GM19463 (cell line): ENCODE data around the gene NFATC2.

Source experiments
- ATAC-seq: cut with Tn5 transposase; IDR thresholded peaks from one replicate; pipeline ENCODE4 v1.9.1; 2021; ENCODE audit warnings: mild to moderate bottlenecking, moderate library complexity; ENCODE audit not compliant: unreplicated experiment

NFATC2 gene

DNA sequence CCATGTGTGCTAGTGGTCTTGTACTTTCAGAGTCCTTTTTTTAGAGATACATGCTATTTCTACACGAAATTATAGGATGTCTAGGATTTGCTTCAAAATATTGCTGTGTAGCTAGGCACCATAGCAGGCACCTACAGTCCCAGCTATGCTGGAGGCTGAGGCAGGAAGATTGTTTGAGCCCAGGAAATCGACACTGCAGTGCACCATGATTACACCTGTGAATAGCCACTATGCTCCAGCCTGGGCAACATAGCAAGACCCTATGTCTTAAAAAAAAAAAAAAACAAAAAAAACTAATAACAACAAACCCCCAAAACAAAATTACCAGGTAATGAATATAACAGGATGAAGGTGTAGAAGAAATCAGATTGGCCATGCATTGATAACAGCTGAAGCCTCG is 121.7 kb downstream of the NFATC2 start:
- no peak for ATAC-seq

DNA sequence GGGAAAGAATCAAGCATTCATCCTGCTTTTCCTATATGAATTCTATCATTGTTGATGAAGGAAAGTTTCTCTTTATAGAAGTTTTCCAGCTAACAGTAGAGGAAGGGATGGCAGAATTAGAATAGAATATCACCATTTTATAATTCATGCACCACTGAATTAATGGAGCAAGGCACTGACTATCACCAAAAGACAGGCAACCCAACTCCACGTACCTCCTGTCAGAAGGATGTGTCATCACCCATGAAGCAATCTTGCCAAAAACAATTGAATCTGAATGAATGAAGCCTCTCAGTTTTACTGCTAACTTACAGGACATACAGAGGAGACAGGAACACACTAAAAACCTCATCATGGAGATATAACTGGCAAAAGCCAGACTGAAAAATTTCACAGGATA is 122.4 kb downstream of the NFATC2 start:
- ATAC-seq = no peak

DNA sequence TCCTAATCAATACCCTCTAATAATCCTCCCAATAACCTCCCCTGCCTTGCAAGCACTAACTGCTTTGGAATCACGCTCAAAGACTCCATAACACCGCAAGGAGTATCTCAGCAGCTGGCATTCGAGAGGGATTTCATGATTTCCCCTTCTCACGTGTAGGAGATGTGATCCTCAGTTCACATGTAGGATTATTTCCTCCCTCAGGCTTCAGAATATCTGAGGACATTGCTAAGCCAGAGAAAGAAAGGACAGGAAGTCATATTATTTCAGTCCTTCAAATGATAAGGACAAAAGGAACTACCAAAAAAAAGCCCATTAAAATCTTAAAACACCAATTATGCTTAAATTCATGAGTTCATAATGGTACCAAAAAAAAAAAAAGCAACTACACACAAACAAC is 122.9 kb downstream of the NFATC2 start:
- no peak for ATAC-seq

DNA sequence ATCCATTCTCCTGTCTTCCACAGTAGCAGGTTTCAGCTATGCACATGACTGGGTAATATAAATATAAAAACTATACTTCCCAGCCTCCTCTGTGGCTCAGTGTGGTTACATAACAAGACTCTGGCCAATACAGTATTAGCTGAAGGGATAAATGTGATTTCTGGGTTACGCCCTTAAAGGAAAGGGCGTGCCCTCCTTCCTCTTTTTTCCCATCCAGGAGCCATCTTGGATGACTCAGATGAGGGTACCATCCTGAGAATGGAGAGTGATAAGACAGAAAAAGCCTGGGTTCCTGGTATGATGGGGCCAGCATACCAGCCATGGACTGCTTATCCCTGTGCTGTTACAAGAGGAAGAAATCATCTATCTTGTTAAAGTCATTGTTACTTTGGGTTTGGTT is 123.3 kb downstream of the NFATC2 start:
- ATAC-seq = no peak

DNA sequence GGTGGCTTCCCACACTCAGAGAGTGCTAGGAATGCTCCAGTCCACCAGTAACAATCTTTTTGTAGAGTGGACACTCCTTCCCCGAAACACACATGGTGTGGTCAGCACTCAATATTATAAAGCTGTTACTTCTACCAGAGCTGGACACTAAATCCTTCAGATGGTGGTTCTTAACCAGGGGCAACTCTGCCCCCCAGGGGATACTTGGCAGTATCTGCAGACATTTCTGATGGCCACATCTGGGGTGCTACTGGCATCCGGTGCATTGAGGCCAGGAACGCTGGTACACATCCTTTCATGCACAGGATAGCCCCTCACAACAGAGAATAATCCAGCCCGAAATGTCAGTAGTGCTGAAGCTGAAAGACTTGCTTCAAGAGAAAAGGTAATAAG is 124.4 kb downstream of the NFATC2 start:
- no peak for ATAC-seq

DNA sequence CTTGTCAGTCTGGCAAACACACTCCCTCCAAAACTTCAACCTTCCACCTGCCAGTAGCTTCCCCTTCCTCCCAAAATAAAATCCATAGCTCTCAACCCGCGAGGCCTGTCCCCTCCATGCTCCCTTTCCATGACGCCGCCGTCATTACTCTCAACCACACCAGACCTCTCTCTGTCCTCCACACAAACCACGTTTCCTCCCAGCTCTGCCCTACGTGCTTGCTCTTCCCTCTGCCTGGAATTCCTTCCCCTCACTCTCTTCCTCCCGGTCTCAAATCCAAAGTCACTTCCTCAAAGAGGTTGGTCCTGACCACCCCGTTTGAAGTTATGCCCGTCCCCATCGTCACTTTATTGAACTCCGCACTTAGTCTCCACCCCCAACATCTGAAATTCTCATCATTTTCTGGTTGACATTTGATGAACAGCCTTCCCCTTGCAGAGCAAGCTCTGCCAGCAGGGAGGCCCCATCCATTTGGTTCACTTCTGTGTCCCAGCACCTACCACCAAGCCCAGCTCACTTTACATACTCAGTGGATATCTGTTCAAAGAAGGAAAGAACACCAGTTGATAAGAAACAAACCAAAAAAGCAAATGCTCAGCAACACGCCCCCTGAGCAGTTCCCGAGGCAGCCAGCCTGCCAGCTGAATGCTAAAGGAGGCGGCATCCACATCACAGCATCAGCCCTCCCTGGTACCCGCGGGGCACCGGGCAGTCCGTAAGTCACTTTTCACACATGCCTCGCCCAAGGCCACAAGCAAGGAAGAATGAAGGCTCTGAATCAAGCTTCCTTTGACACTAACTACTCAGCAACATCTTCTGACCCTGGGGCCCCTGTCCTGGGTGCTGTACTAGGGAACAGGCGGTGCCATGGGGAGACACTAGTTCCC is 125.0 kb downstream of the NFATC2 start:
- ATAC-seq = no peak

DNA sequence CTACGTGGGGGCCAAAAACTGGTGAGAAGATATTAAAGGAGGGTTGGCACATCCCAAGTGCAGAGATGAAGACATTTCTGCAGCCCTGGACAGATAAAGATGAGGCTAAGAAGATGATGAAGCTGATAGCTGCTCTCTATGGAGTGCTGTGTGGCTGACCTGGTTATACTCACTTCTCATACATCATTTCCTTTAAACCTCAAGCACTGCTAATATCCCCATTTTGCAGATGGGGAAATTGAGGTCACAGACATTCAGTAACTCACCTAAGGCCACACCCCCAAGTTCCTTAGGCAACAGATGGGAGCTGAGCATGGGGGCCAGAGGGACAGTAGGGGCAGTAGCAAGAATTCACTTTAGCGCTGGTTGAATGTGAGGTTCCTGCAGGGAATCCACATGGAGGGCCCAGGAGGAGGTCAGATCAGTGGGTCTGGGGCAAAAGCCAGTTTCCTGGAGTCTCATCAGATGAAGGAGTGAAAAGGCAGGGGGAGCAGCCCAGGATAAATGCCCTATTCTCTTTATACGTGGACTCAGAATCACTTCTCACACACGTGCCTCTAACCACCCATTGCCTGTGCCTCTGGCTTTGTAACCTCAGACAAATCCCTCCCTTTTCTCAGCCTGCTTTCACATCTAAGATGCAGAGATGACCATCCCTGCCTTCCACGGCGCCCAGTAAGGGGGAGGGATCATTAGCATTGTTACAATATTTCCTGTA is 125.8 kb downstream of the NFATC2 start:
- ATAC-seq = no peak

DNA sequence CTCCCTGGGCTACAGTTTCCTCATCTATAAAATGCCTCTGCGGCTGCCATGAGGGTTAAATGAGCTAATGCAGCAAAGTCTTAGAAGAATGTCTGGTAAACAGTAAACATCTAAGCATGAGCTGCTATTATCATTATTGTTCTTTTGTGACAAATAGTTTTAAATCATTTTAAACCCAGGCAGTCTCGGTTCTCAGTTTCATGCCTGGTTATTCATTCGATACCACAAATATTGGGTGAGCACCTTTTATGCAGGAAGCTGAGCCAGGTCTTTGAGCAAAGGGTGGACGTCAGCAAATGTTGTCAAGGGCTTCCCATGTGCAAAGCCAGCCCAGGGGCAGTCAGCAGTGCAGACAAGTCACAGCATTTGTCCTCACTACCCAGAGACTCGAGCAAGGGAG is 128.7 kb downstream of the NFATC2 start:
- no peak for ATAC-seq

DNA sequence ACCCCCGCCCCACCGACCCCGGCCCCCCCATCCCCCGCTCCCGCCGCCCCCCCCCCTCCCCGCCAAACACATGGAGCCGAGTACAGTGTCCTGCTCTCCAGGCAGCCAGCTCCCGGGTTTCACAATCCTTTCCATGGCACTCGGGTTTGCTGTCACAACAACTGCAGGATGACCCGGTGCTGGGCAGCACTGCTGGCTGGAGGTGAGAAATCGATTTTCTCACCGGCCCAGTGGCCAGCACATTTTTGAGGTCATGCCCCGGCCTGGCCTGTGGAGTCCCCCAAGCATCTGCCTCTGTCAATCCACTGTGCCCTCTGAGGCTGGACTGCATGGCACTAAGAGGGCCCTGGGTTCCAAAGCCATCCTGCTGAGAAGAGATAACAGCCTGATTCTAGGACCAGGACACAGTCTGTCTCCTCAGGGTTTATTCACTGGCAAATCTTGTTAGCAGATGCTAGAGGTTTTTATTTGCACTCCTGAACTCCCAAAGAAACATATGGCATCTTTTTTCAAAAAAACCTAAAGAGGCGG is 129.5 kb downstream of the NFATC2 start:
- ATAC-seq = no peak

DNA sequence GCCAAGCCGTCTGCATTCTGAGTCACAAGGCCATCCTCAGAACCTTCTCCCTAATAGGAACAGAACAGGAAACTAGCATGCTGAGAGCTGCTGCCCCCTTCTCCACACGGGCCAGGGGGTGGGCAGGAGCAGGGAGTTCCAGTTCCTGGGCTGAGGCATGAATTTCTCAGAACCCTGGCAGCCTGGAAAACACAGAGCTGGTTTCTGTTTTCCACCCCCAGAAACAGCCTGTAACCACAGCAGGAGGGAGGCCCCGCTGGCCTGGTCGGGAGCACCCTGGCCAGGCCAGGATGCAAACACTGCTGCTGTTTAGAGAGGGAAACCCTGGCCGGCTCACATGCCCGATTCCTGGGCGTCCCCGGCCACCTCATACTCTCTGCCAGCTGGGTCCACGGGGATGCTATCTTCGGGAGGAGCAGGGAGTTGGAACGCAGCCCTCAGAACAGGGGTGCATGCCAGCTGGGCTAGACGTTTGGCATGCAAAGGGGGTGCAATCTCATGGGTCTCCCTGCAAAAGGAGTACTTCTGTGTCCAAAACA is 130.1 kb downstream of the NFATC2 start:
- no peak for ATAC-seq

DNA sequence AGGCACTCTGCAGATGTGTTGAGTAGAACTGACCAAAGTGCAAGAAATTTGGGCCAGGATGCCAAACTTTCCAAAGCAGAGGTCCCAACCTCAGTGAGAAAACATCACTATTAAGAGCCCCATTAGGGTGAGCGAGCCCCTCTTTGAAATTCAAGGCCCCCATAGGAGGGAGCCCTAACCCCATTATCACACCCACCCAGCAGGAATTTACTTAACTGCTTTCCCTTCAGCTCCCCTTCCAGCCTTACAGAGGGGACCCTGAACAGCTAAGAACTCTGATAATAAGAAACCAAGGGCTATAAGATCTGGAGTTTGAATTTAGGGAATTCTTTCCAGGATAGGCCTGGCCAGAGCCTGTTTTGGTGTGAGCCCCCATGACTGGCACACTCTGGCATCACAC is 130.6 kb downstream of the NFATC2 start:
- ATAC-seq = no peak

DNA sequence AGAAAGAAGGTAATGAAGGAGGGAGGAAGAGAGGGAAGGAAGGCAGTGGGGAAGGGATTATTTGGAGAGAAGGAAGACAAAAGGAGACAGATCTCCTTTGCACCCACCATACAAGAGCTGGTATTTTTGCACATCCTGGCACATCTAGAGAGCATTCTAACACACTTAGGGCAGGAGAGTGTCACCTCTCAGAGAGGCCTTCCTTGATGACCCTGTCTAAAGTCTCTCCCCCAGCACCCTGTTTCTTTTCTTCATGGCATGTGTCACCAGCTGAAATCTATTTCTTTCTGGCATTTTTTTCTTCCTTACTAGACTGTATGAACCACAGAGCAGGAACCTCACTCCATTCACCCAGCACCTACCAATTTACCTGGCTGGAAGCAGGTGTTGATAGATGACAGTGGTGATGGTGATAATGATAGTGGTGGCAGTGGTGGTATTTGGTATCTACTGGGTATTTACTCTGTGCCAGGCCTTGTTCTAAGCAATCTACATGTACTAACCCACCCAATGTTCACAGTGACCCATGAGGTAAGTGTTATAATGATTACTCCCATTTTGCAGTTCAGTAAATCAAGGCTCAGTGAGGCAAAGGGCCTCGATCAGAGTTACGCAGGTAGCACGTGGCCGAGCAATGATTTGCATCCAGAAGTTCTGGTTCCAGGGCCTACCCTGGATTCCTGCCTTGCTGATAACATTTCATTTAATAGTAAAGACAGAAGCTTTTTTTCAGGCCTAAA is 131.8 kb downstream of the NFATC2 start:
- no peak for ATAC-seq

DNA sequence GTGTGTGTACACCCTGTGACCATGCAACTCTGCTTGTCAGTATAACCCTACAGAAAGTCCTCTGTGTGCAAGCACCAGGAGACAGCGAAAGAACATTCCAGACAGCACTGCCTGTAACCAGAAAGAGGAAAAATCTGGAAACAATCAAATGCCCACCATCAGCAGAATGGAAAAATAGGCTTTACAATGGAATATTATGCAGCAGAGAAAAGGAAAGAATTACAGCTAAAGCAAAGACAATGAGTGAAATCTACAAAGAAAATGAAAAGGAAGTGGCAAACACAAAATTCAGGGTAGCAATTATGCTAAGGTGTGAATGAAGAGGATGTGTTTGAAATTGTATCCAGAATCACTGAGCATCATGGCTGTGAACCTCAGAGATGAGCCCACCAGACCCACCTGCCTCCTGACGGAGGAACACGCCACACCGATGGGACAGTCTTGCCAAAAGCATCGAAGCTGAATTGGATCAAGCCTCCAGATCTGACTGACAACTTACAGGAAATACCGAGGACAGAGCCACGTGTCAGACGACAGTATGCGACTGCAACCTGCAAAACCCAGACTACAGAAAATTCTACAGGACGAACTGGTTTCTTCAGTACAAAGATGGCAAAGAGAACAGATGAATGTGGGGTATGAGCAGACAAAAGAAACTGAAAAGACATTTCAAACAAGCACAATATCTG is 133.2 kb downstream of the NFATC2 start:
- ATAC-seq = no peak

DNA sequence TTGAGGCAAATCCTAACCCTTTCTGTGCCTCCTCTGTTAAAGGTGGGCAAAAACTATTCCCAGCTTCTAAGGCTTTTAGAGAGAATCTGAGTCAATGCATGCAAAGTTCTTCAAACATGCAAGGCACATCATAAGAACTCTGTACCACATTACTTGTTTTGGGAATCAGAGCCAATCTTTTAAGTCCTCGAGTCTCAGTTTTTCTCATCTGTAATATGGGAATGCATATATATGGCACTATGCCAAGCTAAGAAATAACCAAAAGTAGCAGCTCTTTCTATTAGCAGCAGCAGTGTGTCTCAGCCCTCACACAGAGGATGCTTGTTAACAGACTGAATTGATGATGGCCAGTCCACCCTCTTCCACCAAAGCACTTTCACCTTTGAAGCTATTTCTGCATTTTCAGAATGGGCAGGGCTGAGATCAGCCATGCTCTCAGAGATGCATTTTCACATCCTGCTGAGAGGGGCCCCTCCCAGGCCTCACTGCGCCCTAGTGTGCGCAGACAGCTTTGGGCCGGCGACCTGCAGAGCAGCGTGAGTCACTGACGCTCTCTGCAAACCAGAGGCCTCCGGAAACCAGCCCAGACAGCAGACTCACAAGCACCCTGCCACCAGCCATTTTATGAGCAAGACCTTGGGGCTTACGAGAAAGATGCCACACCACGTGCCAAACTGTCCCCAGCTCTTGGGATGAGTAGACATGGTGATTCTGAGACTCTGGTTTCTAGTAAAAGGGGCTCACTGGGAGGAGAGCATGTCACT is 138.0 kb downstream of the NFATC2 start:
- ATAC-seq = peak; percentile 73

DNA sequence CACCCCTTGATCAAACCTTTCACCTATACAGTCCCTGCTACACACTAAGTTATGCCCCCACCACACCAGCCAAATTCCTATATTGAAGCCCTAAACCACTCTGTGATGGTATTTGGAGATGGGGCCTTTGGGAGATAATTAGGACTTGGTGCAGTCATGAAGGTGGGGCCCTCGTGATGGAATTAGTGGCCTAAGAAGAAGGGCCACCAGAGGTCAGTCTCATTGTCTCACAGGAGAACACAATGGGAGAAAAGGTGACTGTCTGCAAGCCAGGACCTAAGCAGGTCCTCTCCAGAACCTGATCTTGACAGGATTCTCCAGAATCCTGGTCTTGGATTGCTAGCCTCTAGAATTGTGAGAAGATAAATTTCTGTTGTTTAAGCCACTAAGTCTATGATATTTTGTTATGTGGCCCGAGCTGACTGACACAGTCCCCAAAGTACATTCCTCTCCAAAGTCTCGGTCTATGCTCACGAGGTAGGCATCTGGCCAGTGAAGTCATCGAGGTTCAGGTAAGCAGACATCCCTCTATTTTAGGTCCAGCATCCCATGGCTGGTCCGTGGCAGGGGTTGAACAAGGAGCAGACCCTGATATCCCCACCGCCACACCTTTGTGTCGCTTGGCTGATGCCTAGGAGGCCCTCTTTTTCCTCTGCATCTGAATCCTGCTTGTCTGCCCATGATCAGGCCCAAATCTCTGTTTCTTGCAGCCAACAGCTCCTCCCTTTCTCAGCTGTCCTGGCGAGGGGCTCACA is 138.9 kb downstream of the NFATC2 start:
- no peak for ATAC-seq

DNA sequence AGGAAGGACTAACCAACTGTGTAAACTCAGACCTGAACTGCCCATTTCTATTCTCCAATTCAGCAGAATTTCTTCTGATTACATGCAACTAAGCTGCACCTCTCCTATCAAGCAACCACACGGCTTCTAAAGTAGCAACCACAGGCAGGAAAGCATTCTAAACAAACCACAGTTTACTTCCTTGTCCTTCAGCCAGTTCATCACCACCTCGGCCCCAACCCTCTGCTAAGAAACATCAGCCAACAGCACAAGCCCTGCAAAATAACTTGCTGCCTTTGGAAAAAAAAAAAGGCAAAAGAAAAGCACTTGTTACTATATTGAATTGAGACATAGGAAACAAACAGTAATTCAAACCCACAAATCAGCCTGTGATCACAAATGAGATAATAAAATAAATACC is 140.3 kb downstream of the NFATC2 start:
- ATAC-seq = no peak

DNA sequence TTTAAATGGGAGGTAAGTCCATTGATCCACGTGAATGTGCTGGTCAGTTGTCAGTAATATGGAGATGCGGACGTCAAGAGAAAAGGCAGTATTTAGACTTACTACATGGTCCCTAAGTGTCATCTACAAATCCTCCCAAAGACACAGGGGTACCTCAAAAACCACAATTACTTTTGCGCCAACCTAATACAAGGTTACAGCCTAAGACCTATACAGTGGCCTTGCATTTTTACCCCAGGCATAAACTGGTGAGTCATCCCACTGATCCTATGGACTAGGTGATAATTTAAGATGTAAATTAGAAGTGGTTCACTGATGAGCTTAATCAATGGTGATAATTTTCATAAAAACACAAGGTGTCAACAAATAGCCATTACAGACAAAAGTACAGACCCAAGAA is 141.0 kb downstream of the NFATC2 start:
- ATAC-seq = no peak

DNA sequence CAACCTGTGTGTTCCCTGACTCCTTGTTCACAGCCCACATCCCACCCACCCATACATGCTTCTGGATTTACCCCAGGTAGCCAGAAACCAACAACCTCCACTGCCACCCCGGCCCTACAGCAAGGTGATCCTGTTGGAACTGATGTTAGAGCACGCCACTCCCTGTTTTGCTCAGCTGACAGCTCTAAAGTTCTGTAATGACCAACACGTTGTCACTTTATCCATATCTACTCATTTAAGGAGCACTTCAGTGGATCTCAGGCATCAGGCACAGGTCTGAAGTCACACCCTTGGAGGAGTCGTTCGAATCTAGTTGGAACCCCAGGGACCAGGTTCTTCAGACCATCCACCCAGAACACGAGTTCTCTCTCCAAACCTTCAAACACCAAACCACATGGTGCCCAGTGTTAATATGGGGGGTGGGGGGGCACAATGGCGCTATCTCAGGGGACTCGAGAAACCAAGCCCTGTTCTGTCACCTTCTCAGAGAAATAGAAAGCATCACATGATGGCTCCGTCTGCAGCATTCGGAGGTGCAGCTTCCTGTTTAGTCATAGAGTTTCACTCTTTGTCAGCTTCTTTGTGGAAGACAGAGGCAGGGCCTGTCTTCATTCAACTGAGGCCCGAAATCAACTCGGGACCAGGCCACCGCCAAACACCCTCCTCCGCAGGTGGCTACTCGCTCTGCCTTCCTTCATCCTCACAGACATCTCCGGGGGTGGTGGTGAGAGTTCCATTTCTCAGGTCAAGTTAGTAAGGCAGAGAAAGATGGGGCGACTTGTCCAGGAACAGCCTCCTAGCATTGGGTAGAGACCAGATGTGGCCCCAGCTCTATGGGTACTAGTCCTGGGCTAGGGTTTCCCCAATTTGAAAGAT is 142.2 kb downstream of the NFATC2 start:
- peak; percentile 55 for ATAC-seq
